ENCODE data around the gene HBEGF. TPM values are rescaled to one million over a fixed set of nuclear protein-coding genes. Genes with fewer than 3 reads are reported as not detected.

Gene HBEGF
- polyA plus RNA-seq, 1 donor (not counting 4 experiments of a cell fraction or from before 2014, with no cell fraction given), result 53.1 TPM

DNA sequence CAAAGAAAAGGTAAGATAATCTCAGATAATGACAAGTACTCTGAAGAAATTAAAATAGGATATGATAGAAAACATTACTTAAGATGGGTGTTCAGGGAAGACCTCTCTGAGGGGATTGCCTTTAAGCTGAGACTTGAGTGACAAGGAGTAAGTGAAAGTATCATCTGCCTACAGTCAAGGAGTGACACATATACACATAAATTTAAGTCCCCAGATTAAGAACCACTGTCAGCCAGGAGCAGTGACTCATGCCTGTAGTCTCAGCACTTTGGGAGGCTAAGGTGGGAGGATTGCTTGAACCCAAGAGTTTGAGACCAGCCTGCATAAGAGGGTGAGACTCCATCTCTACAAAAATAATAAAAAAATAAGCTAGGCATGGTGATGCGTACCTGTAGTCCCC is 35.6 kb upstream of the HBEGF start:
- dilution Hi-C loops (cut with MboI; ENCODE audit: extremely low pct_ligation_motif_present, low sequenced_read_pairs), result no loop called here
- H3K27ac ChIP-seq (ENCODE audit: control insufficient read depth, insufficient read depth, low read length), result no peak overlapping the region
- no peak for TF ChIP-seq EZH2 (IDR thresholded peaks at IDR 0.05; ENCODE audit: low read length)
- TF ChIP-seq, protein P1, sequence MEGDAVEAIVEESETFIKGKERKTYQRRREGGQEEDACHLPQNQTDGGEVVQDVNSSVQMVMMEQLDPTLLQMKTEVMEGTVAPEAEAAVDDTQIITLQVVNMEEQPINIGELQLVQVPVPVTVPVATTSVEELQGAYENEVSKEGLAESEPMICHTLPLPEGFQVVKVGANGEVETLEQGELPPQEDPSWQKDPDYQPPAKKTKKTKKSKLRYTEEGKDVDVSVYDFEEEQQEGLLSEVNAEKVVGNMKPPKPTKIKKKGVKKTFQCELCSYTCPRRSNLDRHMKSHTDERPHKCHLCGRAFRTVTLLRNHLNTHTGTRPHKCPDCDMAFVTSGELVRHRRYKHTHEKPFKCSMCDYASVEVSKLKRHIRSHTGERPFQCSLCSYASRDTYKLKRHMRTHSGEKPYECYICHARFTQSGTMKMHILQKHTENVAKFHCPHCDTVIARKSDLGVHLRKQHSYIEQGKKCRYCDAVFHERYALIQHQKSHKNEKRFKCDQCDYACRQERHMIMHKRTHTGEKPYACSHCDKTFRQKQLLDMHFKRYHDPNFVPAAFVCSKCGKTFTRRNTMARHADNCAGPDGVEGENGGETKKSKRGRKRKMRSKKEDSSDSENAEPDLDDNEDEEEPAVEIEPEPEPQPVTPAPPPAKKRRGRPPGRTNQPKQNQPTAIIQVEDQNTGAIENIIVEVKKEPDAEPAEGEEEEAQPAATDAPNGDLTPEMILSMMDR (optimal IDR thresholded peaks at IDR 0.05 in 1 of 3, IDR thresholded peaks at IDR 0.05 in 1 of 3, conservative IDR thresholded peaks at IDR 0.05 in 1 of 3; ENCODE audit: extremely low read depth in 1 of 3, insufficient read depth in 2 of 3, low read length in 3 of 3), result no peak

DNA sequence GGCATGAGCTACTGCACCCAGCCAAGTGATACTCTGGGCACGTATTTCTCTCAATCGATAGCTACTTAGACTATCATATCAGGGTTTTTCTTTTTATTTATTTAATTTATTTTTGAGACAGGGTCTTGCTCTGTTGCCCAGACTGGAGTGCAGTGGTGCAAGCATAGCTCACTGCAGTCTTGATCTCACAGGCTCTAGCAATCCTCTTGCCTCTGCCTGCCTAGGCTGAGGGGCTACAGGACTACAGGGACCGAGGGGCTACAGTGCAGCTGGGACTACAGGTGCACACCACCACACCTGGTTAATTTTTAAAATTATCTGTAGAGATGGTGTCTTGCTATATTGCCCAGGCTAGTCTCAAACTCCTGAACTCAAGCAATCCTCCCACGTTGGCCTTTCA is 34.9 kb upstream of the HBEGF start:
- no peak for FAIRE-seq

More for the DNA sequence above, 35.6 kb upstream of the HBEGF start:
- H3K4me1 ChIP-seq (ENCODE audit: control insufficient read depth, extremely low read depth, insufficient read depth, low read length), result no peaks in the 10 kb centered on the region
- H3K4me2 ChIP-seq (ENCODE audit: control insufficient read depth, extremely low read depth, insufficient read depth, low read depth, low read length), result no peak overlapping the region
- no peaks in the 10 kb centered on the region for H3K27me3 ChIP-seq (ENCODE audit: control insufficient read depth, extremely low read depth, insufficient read depth, low read length)
- DNase-seq (ENCODE audit: low read depth, low spot score) (no peak), FAIRE-seq (no peak)
- no peaks in the 10 kb centered on the region for H3K9me1 ChIP-seq (ENCODE audit: control insufficient read depth, extremely low read depth, insufficient read depth, low read length)
- no peaks in the 10 kb centered on the region for H3K36me3 ChIP-seq (ENCODE audit: control insufficient read depth in 2 of 2, extremely low read depth in 1 of 2, insufficient read depth in 2 of 2, low read length in 2 of 2)
- no peaks in the 10 kb centered on the region for H3K9me3 ChIP-seq (ENCODE audit: control insufficient read depth, low read depth, low read length)
- H2AFZ ChIP-seq (ENCODE audit: control insufficient read depth, low read length), result no peak overlapping the region
- H3K79me2 ChIP-seq (ENCODE audit: control insufficient read depth, insufficient read depth, low read length), result no peaks in the 10 kb centered on the region
- no peaks in the 10 kb centered on the region for H4K20me1 ChIP-seq (ENCODE audit: control insufficient read depth, extremely low read depth, insufficient read depth, low read length)
- H3K4me3 ChIP-seq (ENCODE audit: control insufficient read depth in 2 of 3, extremely low read depth in 1 of 3, insufficient read depth in 2 of 3, low read depth in 1 of 3, low read length in 3 of 3), result no peak overlapping the region
- no peak overlapping the region for H3K9ac ChIP-seq (ENCODE audit: control insufficient read depth, extremely low read depth, insufficient read depth, low read length)

More for the DNA sequence above, 34.9 kb upstream of the HBEGF start:
- H3K4me2 ChIP-seq (ENCODE audit: control insufficient read depth, extremely low read depth, insufficient read depth, low read depth, low read length), result no peak overlapping the region
- no peaks in the 10 kb centered on the region for H3K36me3 ChIP-seq (ENCODE audit: control insufficient read depth in 2 of 2, extremely low read depth in 1 of 2, insufficient read depth in 2 of 2, low read length in 2 of 2)
- no peaks in the 10 kb centered on the region for H3K79me2 ChIP-seq (ENCODE audit: control insufficient read depth, insufficient read depth, low read length)
- no peak overlapping the region for H2AFZ ChIP-seq (ENCODE audit: control insufficient read depth, low read length)
- TF ChIP-seq, protein P1 (optimal IDR thresholded peaks at IDR 0.05 in 1 of 3, IDR thresholded peaks at IDR 0.05 in 1 of 3, conservative IDR thresholded peaks at IDR 0.05 in 1 of 3; ENCODE audit: extremely low read depth in 1 of 3, insufficient read depth in 2 of 3, low read length in 3 of 3), result no peak
- TF ChIP-seq EZH2 (IDR thresholded peaks at IDR 0.05; ENCODE audit: low read length), result no peak
- no peaks in the 10 kb centered on the region for H3K4me1 ChIP-seq (ENCODE audit: control insufficient read depth, extremely low read depth, insufficient read depth, low read length)
- H3K4me3 ChIP-seq (ENCODE audit: control insufficient read depth in 2 of 3, extremely low read depth in 1 of 3, insufficient read depth in 2 of 3, low read depth in 1 of 3, low read length in 3 of 3), result no peak overlapping the region
- H3K9me1 ChIP-seq (ENCODE audit: control insufficient read depth, extremely low read depth, insufficient read depth, low read length), result no peaks in the 10 kb centered on the region
- H3K9ac ChIP-seq (ENCODE audit: control insufficient read depth, extremely low read depth, insufficient read depth, low read length), result no peak overlapping the region
- no peak overlapping the region for H3K27ac ChIP-seq (ENCODE audit: control insufficient read depth, insufficient read depth, low read length)
- H4K20me1 ChIP-seq (ENCODE audit: control insufficient read depth, extremely low read depth, insufficient read depth, low read length), result no peaks in the 10 kb centered on the region
- dilution Hi-C loops (cut with MboI; ENCODE audit: extremely low pct_ligation_motif_present, low sequenced_read_pairs), result no loop called here
- no peaks in the 10 kb centered on the region for H3K9me3 ChIP-seq (ENCODE audit: control insufficient read depth, low read depth, low read length)
- no peak for DNase-seq (ENCODE audit: low read depth, low spot score)
- H3K27me3 ChIP-seq (ENCODE audit: control insufficient read depth, extremely low read depth, insufficient read depth, low read length), result no peaks in the 10 kb centered on the region

Measured in keratinocyte (primary cell).